OCI-LY7 (cell line): ENCODE data around the gene RIN3. TPM values are rescaled to one million over a fixed set of nuclear protein-coding genes. Genes with fewer than 3 reads are reported as not detected.

Experiments
- BruUV-seq: library from RNA; stranded (reverse); fragments of 400-500 nt; replicated peaks from 2 replicates; lab custom pipeline; 2021; lab: Mats Ljungman, UMichigan
- CTCF ChIA-PET: fragments of 300-600 bp; sonication (Branson Sonifier 250); formaldehyde crosslinking; loops from one replicate; lab custom pipeline; 2022; ENCODE audit warnings: antibody characterized with exemption; ENCODE audit not compliant: unreplicated experiment; lab: Charles Lee
- POLR2A ChIA-PET: fragments of 300-600 bp; sonication (Branson Sonifier 250); formaldehyde crosslinking; loops from one replicate; lab custom pipeline; 2022; ENCODE audit warnings: antibody characterized with exemption; lab: Charles Lee
- DNase-seq: peaks from one replicate; pipeline ENCODE4 v3.0.0-alpha.2; 2015; ENCODE audit warnings: low spot score
- H2AFZ ChIP-seq: fragments of 200-600 bp; sonication (generic), shearing (Covaris generic); 2 replicates; pipeline ENCODE4 v1.6.1; 2014; ENCODE audit warnings: mild to moderate bottlenecking, antibody characterized with exemption, low read length, moderate library complexity
- H3K27ac ChIP-seq: fragments of 200-600 bp; sonication (generic); 2 replicates; pipeline ENCODE4 v1.5.1; 2014; ENCODE audit warnings: mixed run types, low read depth, mild to moderate bottlenecking, moderate library complexity, low read length, inconsistent platforms; ENCODE audit not compliant: poor library complexity, severe bottlenecking
- H3K36me3 ChIP-seq: fragments of 200-600 bp; sonication (generic); 2 replicates; pipeline ENCODE4 v1.6.1; 2014; ENCODE audit warnings: mild to moderate bottlenecking, antibody characterized with exemption, low read length, moderate library complexity, mixed read lengths; ENCODE audit not compliant: insufficient read depth
- H3K4me1 ChIP-seq: fragments of 200-600 bp; sonication (generic); 2 replicates; pipeline ENCODE4 v1.5.1; 2014; ENCODE audit warnings: mild to moderate bottlenecking, low read length; ENCODE audit not compliant: insufficient read depth, poor library complexity, severe bottlenecking
- H3K4me2 ChIP-seq: fragments of 200-600 bp; sonication (generic); 2 replicates; pipeline ENCODE4 v1.6.1; 2014; ENCODE audit warnings: mild to moderate bottlenecking, low read length
- H3K4me3 ChIP-seq: fragments of 200-600 bp; sonication (generic); 2 replicates; pipeline ENCODE4 v1.5.1; 2014; ENCODE audit warnings: mild to moderate bottlenecking, low read depth, low read length; ENCODE audit not compliant: poor library complexity, severe bottlenecking
- H3K79me2 ChIP-seq: fragments of 200-600 bp; sonication (generic); 2 replicates; pipeline ENCODE4 v1.6.1; 2016; ENCODE audit warnings: low read depth, mild to moderate bottlenecking, low read length, moderate library complexity, mixed read lengths; ENCODE audit not compliant: insufficient read depth
- H3K9me2 ChIP-seq: fragments of 200-600 bp; sonication (generic); 2 replicates; pipeline ENCODE4 v1.6.1; 2016; ENCODE audit warnings: mild to moderate bottlenecking, low read length, mixed read lengths; ENCODE audit not compliant: insufficient read depth
- H3K9me3 ChIP-seq: fragments of 200-600 bp; sonication (generic); 2 replicates; pipeline ENCODE4 v1.6.1; 2014; ENCODE audit warnings: mild to moderate bottlenecking, mixed run types, low read length, mixed read lengths
- H4K20me1 ChIP-seq: fragments of 200-600 bp; sonication (generic); 2 replicates; pipeline ENCODE4 v1.6.1; 2014; ENCODE audit warnings: mild to moderate bottlenecking, antibody characterized with exemption, low read length, moderate library complexity, mixed read lengths; ENCODE audit not compliant: insufficient read depth
- EZH2phosphoT487 ChIP-seq: fragments of 200-600 bp; sonication (generic); IDR thresholded peaks from 2 replicates; pipeline ENCODE4 v1.6.1; 2018; ENCODE audit warnings: low read depth, borderline replicate concordance, mild to moderate bottlenecking, mixed run types, antibody characterized with exemption, low read length, moderate library complexity, mixed read lengths
- intact Hi-C: fragments of 100-400 bp; cut with micrococcal nuclease; formaldehyde crosslinking; loops from one replicate; pipeline ENCODE4 v1.10.0; 2022; ENCODE audit not compliant: unreplicated experiment
- total RNA-seq, 2 experiments: library from RNA; depleted of rRNA in 1 of 2; stranded (reverse); fragments of >200 nt in 1 of 2; shearing (Covaris generic) in 1 of 2; gene quantifications; 2 replicates each; pipeline ENCODE4 v1.2.3, GENCODE V29; 2014 to 2022
- TF ChIP-seq, protein P1 (sequence below): fragments of 200-600 bp; sonication (generic); conservative IDR thresholded peaks from 2 replicates; pipeline ENCODE4 v1.5.1; 2014; ENCODE audit warnings: mild to moderate bottlenecking, antibody characterized with exemption, low read length, moderate library complexity, mixed read lengths

RIN3 gene
- total RNA-seq, 2 experiments from 2014 or later = not detected

DNA sequence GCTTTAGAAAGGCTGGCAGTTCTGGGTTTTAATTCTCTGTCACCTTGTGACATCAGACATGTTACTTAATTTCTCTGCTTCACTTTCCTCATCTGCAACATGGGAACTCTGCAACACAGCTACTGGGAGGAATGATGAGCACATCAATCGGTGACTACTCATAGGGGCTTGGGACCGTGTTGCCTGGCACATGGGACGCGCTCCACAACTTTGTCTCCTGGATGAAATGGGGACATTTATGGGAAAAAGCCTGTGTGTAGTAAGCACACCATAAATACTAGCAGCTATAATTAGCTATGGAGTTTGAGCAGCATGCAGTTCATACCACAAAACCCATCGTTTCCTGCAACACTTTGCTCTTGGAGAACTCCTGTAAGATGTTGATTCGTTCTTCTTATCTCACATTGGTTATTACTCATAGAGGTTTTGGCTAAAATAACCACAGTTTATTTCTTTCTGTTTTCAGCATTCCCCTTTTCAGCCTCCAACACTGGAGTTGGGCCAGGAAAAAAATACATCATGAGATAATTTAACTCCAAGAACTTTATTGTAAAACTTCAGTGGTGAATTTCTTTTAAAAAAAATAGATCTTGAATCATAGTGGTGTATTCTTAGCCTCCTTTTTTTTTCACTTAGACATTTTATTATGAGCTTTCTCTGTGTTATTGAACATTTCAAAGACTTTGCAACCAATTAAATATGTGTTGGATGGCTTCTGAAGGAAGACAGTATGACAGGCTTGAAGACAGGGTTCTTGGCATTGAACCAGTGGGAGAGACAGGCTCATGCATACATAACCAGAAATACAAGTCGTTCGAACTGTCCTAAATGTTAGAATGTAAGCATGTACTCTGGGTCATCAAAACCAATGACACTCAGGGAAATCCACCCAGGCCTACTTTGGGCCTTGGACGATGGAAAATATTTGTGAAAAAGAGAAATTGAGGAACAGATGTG lies 72.7 kb downstream of the RIN3 start:
- ChIA-PET CTCF (interaction anchor here (0.6 kb wide), 1 partner anchor 331 kb away, joined by 3 read pairs; no protein-coding TSS in a partner anchor), POLR2A (interaction anchor here (1.5 kb wide), 1 partner anchor 10 kb away, joined by 3 read pairs; no protein-coding TSS in a partner anchor)
- H2AFZ ChIP-seq = no peak overlapping the region

DNA sequence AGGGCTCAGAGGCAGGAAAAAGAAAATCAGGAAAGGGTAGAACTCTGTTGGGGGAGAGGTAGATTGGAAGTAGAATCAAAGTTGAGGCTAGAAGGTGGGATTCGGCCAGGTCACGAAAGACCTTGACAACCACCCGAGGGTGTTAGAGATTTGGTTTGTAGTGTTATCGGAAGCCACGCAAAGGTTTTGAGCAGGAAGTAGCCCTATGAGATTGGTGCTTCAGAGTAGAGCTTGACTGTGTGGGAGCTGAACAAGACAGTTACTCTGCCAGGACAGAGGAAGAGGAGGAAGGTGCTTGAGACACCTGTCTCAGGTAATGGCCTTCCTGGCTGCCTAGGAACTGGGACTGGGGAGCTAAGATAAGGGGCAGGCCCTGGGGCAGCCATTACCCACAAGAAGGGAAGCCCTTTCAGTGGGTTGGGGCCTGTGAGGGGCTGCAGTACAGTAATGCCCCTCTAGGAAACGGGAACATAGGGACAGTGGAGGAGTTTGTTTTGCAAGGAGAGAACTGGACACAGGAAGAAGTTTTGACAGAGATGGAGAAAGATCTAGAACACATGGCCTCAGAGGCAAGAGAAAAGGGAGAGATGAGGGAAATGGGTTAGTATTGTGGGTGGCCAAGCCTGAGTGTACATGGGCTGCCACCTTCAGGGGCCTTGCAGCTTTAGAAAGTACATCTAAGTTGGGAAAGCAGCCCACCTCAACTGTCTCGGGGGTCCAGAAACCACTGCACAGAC lies 73.5 kb downstream of the RIN3 start:
- no peaks in the 10 kb centered on the region for H3K4me1 ChIP-seq
- no peak for TF ChIP-seq EZH2phosphoT487
- TF ChIP-seq, protein P1, sequence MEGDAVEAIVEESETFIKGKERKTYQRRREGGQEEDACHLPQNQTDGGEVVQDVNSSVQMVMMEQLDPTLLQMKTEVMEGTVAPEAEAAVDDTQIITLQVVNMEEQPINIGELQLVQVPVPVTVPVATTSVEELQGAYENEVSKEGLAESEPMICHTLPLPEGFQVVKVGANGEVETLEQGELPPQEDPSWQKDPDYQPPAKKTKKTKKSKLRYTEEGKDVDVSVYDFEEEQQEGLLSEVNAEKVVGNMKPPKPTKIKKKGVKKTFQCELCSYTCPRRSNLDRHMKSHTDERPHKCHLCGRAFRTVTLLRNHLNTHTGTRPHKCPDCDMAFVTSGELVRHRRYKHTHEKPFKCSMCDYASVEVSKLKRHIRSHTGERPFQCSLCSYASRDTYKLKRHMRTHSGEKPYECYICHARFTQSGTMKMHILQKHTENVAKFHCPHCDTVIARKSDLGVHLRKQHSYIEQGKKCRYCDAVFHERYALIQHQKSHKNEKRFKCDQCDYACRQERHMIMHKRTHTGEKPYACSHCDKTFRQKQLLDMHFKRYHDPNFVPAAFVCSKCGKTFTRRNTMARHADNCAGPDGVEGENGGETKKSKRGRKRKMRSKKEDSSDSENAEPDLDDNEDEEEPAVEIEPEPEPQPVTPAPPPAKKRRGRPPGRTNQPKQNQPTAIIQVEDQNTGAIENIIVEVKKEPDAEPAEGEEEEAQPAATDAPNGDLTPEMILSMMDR = no peak
- intact Hi-C loops = no loop called here
- no peak for DNase-seq
- POLR2A ChIA-PET = no interaction called here
- no peak overlapping the region for H3K4me3 ChIP-seq
- no peaks in the 10 kb centered on the region for H3K9me2 ChIP-seq
- no peaks in the 10 kb centered on the region for H3K36me3 ChIP-seq
- no peaks in the 10 kb centered on the region for H3K79me2 ChIP-seq
- no peaks in the 10 kb centered on the region for H4K20me1 ChIP-seq
- H3K4me2 ChIP-seq = no peak overlapping the region
- no TSS peak for BruUV-seq
- H3K27ac ChIP-seq = no peak overlapping the region
- H3K9me3 ChIP-seq = no peaks in the 10 kb centered on the region
- CTCF ChIA-PET = interaction anchor here (0.6 kb wide), 1 partner anchor 332 kb away, joined by 3 read pairs; no protein-coding TSS in a partner anchor
- no peak overlapping the region for H2AFZ ChIP-seq

More for the DNA sequence above, 72.7 kb downstream of the RIN3 start:
- no TSS peak for BruUV-seq
- H3K36me3 ChIP-seq = no peaks in the 10 kb centered on the region
- H3K4me3 ChIP-seq = no peak overlapping the region
- no peaks in the 10 kb centered on the region for H3K9me2 ChIP-seq
- no peaks in the 10 kb centered on the region for H3K9me3 ChIP-seq
- DNase-seq = no peak
- no peak for TF ChIP-seq EZH2phosphoT487
- TF ChIP-seq, protein P1 = no peak
- H3K27ac ChIP-seq = no peak overlapping the region
- intact Hi-C loops = no loop called here
- H3K4me1 ChIP-seq = no peaks in the 10 kb centered on the region
- no peaks in the 10 kb centered on the region for H3K79me2 ChIP-seq
- H4K20me1 ChIP-seq = no peaks in the 10 kb centered on the region
- no peak overlapping the region for H3K4me2 ChIP-seq
